Measurements from ENCODE around the gene SIM2.

The SIM2 gene

GRCh38 chr21:36738489-36739126, 39.7 kb downstream of the SIM2 start:
- DNase-seq (ENCODE audit: low read depth), result no peak

GRCh38 chr21:36741506-36741905, 42.6 kb downstream of the SIM2 start:
- no peak for DNase-seq (ENCODE audit: low read depth)

GRCh38 chr21:36743008-36743407, 44.1 kb downstream of the SIM2 start:
- DNase-seq (ENCODE audit: low read depth), result no peak

GRCh38 chr21:36743446-36743845, 44.5 kb downstream of the SIM2 start:
- no peak for DNase-seq (ENCODE audit: low read depth)

GRCh38 chr21:36744190-36744559, 45.3 kb downstream of the SIM2 start:
- no peak for DNase-seq (ENCODE audit: low read depth)

GRCh38 chr21:36744560-36745231, 45.8 kb downstream of the SIM2 start:
- no peak for DNase-seq (ENCODE audit: low read depth)

GRCh38 chr21:36745459-36745858, 46.5 kb downstream of the SIM2 start:
- no peak for DNase-seq (ENCODE audit: low read depth)

GRCh38 chr21:36747041-36747814, 48.3 kb downstream of the SIM2 start:
- no peak for DNase-seq (ENCODE audit: low read depth)

GRCh38 chr21:36747815-36748383, 49.0 kb downstream of the SIM2 start:
- no peak for DNase-seq (ENCODE audit: low read depth)

- no peak for DNase-seq (ENCODE audit: low read depth)
These were observed 51.1 kb downstream of the SIM2 start for GRCh38 chr21:36749935-36750575.

- DNase-seq (ENCODE audit: low read depth), result no peak
These were observed 51.7 kb downstream of the SIM2 start for GRCh38 chr21:36750576-36750959.

GRCh38 chr21:36751383-36751782, 52.5 kb downstream of the SIM2 start:
- DNase-seq (ENCODE audit: low read depth), result no peak

- no peak for DNase-seq (ENCODE audit: low read depth)
These were observed 54.6 kb downstream of the SIM2 start for GRCh38 chr21:36753556-36753955.

GRCh38 chr21:36754241-36754898, 55.5 kb downstream of the SIM2 start:
- no peak for DNase-seq (ENCODE audit: low read depth)

GRCh38 chr21:36756527-36756926, 57.6 kb downstream of the SIM2 start:
- no peak for DNase-seq (ENCODE audit: low read depth)

GRCh38 chr21:36757196-36757595, 58.3 kb downstream of the SIM2 start:
- no peak for DNase-seq (ENCODE audit: low read depth)

- DNase-seq (ENCODE audit: low read depth), result no peak
These were observed 60.6 kb downstream of the SIM2 start for GRCh38 chr21:36759348-36760083.

- no peak for DNase-seq (ENCODE audit: low read depth)
These were observed 62.8 kb downstream of the SIM2 start for GRCh38 chr21:36761685-36762084.

- DNase-seq (ENCODE audit: low read depth), result no peak
These were observed 63.7 kb downstream of the SIM2 start for GRCh38 chr21:36762642-36763041.

GRCh38 chr21:36763305-36763704, 64.4 kb downstream of the SIM2 start:
- DNase-seq (ENCODE audit: low read depth), result no peak

- DNase-seq (ENCODE audit: low read depth), result no peak
These were observed 66.3 kb downstream of the SIM2 start for GRCh38 chr21:36765229-36765628.

All from stimulated activated CD8-positive, alpha-beta memory T cell treated with anti-CD3 and anti-CD28 coated beads, Interleukin-7, amount 100 ng/mL, for 24 hours (primary cell).